WTC11 (cell line): Measurements from ENCODE around the gene PREX1.

Experiments
- ATF3 ChIP-seq: sonication (generic); formaldehyde crosslinking; conservative IDR thresholded peaks from 2 replicates; pipeline ENCODE4 v1.8.1; 2022; ENCODE audit warnings: mild to moderate bottlenecking, missing genetic modification reagents
- CREB1 ChIP-seq: sonication (generic); formaldehyde crosslinking; IDR thresholded peaks from 2 replicates; pipeline ENCODE4 v1.8.0; 2023; ENCODE audit warnings: mild to moderate bottlenecking, missing genetic modification reagents
- CTCF ChIP-seq: fragments of 200-600 bp; IDR thresholded peaks from 2 replicates; pipeline ENCODE4 v1.8.0; 2022; ENCODE audit warnings: antibody characterized with exemption
- GABPB1 ChIP-seq: sonication (generic); formaldehyde crosslinking; IDR thresholded peaks from 2 replicates; pipeline ENCODE4 v1.8.1; 2023; ENCODE audit warnings: mild to moderate bottlenecking, missing genetic modification reagents
- NFE2L1 ChIP-seq: sonication (generic); formaldehyde crosslinking; IDR thresholded peaks from 2 replicates; pipeline ENCODE4 v1.8.1; 2023; ENCODE audit warnings: missing genetic modification reagents
- NR1H2 ChIP-seq: sonication (generic); formaldehyde crosslinking; IDR thresholded peaks from 2 replicates; pipeline ENCODE4 v1.9.0; 2021; ENCODE audit warnings: mild to moderate bottlenecking, moderate library complexity, missing genetic modification reagents
- RELA ChIP-seq: sonication (generic); formaldehyde crosslinking; IDR thresholded peaks from 2 replicates; pipeline ENCODE4 v1.8.1; 2022; ENCODE audit warnings: missing genetic modification reagents, mild to moderate bottlenecking, borderline replicate concordance
- TCF7 ChIP-seq: sonication (generic); formaldehyde crosslinking; IDR thresholded peaks from 2 replicates; pipeline ENCODE4 v1.8.0; 2022; ENCODE audit warnings: mild to moderate bottlenecking, low read depth, missing genetic modification reagents, moderate library complexity
- ZNF138 ChIP-seq: sonication (generic); formaldehyde crosslinking; conservative IDR thresholded peaks from 2 replicates; pipeline ENCODE4 v1.8.1; 2022; ENCODE audit warnings: mild to moderate bottlenecking, moderate library complexity, missing genetic modification reagents
- ZNF317 ChIP-seq: sonication (generic); formaldehyde crosslinking; IDR thresholded peaks from 2 replicates; pipeline ENCODE4 v1.8.1; 2023; ENCODE audit warnings: low read depth, mild to moderate bottlenecking, moderate library complexity, missing genetic modification reagents, borderline replicate concordance

- no peak for TF ChIP-seq RELA (CRISPR knock-in tag)
- TF ChIP-seq GABPB1 (CRISPR knock-in tag): no peak
- TF ChIP-seq CTCF: no peak
- no peak for TF ChIP-seq ZNF317 (CRISPR knock-in tag)
- no peak for TF ChIP-seq ZNF138 (CRISPR knock-in tag)
- no peak for TF ChIP-seq NFE2L1 (CRISPR knock-in tag)
- no peak for TF ChIP-seq TCF7 (CRISPR knock-in tag)
- no peak for TF ChIP-seq CREB1 (CRISPR knock-in tag)
- TF ChIP-seq NR1H2 (CRISPR knock-in tag): no peak
- TF ChIP-seq ATF3 (CRISPR knock-in tag): no peak
Observed at GRCh38 chr20:48638546-48638945, 189.3 kb downstream of the PREX1 start.
